Measurements from ENCODE around the gene TBC1D10B. TPM values are rescaled to one million over a fixed set of nuclear protein-coding genes. Genes with fewer than 3 reads are reported as not detected.
A peak's percentile ranks its signal among the peaks of the same experiment; 100 is the strongest.

The TBC1D10B gene
- total RNA-seq, 2 donors from 2014 or later: 23.4 to 30.5 TPM

GRCh38 chr16:30358577-30358936 lies 11.7 kb downstream of the TBC1D10B start:
- intact Hi-C loops (cut with DNase I): loop anchor here in 1 of 2 donors (10.0 kb wide), 1 partner anchor 46 kb away; the partner anchor contains the start of gene ZNF771
- DNase-seq (no peak), ATAC-seq (no peak)

GRCh38 chr16:30357715-30358576 lies 12.3 kb downstream of the TBC1D10B start:
- ATAC-seq (no peak), DNase-seq (no peak)
- intact Hi-C loops (cut with DNase I): loop anchor here in 1 of 2 donors (10.0 kb wide), 1 partner anchor 47 kb away; the partner anchor contains the start of gene ZNF771

- intact Hi-C loops (cut with DNase I): loop anchor here in 1 of 2 donors (10.0 kb wide), 1 partner anchor 48 kb away; the partner anchor contains the start of gene ZNF771
- ATAC-seq (no peak), DNase-seq (no peak)
Observed at GRCh38 chr16:30357085-30357714, 13.1 kb downstream of the TBC1D10B start.

- intact Hi-C loops (cut with DNase I): loop anchor here in 1 of 2 donors (10.0 kb wide), 1 partner anchor 48 kb away; the partner anchor contains the start of gene ZNF771
- no peak for DNase-seq
- ATAC-seq: peak in 1 of 2 donors; percentile 3
Observed at GRCh38 chr16:30356401-30357084, 13.8 kb downstream of the TBC1D10B start.

GRCh38 chr16:30355954-30356308 lies 14.4 kb downstream of the TBC1D10B start:
- no peak for DNase-seq
- intact Hi-C loops (cut with DNase I): loop anchor here in 1 of 2 donors (10.0 kb wide), 1 partner anchor 49 kb away; the partner anchor contains the start of gene ZNF771
- ATAC-seq: no peak

- DNase-seq: peak; percentile 98
- ATAC-seq: peak; percentile 91 to 93
- intact Hi-C loops (cut with DNase I): loop anchor here in 1 of 2 donors (10.0 kb wide), 1 partner anchor 49 kb away; the partner anchor contains the start of gene ZNF771
Observed at GRCh38 chr16:30355144-30355953, 14.9 kb downstream of the TBC1D10B start, which contains the start of gene CD2BP2. Gene CD2BP2 (minus strand): TSS chr16:30355308. CDS start chr16:30354681, 627 bp downstream.

- intact Hi-C loops (cut with DNase I): loop anchor here in 1 of 2 donors (10.0 kb wide), 1 partner anchor 50 kb away; the partner anchor contains the start of gene ZNF771
- DNase-seq (no peak), ATAC-seq (peak; percentile 4 to 23)
Observed at GRCh38 chr16:30354423-30355143, 15.7 kb downstream of the TBC1D10B start.

- DNase-seq: no peak
- ATAC-seq: no peak
- intact Hi-C loops (cut with DNase I): loop anchor here in 1 of 2 donors (10.0 kb wide), 1 partner anchor 51 kb away; the partner anchor contains the start of gene ZNF771
Observed at GRCh38 chr16:30353438-30354129, 16.7 kb downstream of the TBC1D10B start.

- intact Hi-C loops (cut with DNase I): loop anchor here in 1 of 2 donors (10.0 kb wide), 1 partner anchor 52 kb away; the partner anchor contains the start of gene ZNF771
- DNase-seq (no peak), ATAC-seq (no peak)
Observed at GRCh38 chr16:30352488-30353401, 17.5 kb downstream of the TBC1D10B start.

- DNase-seq (peak; percentile 87), ATAC-seq (peak; percentile 44 to 61)
- intact Hi-C loops (cut with DNase I): loop anchor here in 1 of 2 donors (10.0 kb wide), 1 partner anchor 53 kb away; the partner anchor contains the start of gene ZNF771
Observed at GRCh38 chr16:30351586-30352419, 18.5 kb downstream of the TBC1D10B start.

GRCh38 chr16:30351001-30351441 lies 19.3 kb downstream of the TBC1D10B start:
- DNase-seq (no peak), ATAC-seq (no peak)
- intact Hi-C loops (cut with DNase I): loop anchor here in 1 of 2 donors (10.0 kb wide), 1 partner anchor 54 kb away; the partner anchor contains the start of gene ZNF771

GRCh38 chr16:30350134-30350871 lies 20.0 kb downstream of the TBC1D10B start:
- intact Hi-C loops (cut with DNase I): loop anchor here in 1 of 2 donors (10.0 kb wide), 1 partner anchor 54 kb away; the partner anchor contains the start of gene ZNF771
- ATAC-seq: no peak
- no peak for DNase-seq

- DNase-seq: no peak
- no peak for ATAC-seq
- intact Hi-C loops (cut with DNase I): loop anchor here in 1 of 2 donors (10.0 kb wide), 1 partner anchor 55 kb away; the partner anchor contains the start of gene ZNF771
Observed at GRCh38 chr16:30349675-30350074, 20.6 kb downstream of the TBC1D10B start.

GRCh38 chr16:30348929-30349328 lies 21.4 kb downstream of the TBC1D10B start:
- ATAC-seq (no peak), DNase-seq (no peak)
- intact Hi-C loops (cut with DNase I): no loop called here

Data from left cardiac atrium (tissue), 4 donors.